ENCODE results near the gene ERVK3-1.

DNA sequence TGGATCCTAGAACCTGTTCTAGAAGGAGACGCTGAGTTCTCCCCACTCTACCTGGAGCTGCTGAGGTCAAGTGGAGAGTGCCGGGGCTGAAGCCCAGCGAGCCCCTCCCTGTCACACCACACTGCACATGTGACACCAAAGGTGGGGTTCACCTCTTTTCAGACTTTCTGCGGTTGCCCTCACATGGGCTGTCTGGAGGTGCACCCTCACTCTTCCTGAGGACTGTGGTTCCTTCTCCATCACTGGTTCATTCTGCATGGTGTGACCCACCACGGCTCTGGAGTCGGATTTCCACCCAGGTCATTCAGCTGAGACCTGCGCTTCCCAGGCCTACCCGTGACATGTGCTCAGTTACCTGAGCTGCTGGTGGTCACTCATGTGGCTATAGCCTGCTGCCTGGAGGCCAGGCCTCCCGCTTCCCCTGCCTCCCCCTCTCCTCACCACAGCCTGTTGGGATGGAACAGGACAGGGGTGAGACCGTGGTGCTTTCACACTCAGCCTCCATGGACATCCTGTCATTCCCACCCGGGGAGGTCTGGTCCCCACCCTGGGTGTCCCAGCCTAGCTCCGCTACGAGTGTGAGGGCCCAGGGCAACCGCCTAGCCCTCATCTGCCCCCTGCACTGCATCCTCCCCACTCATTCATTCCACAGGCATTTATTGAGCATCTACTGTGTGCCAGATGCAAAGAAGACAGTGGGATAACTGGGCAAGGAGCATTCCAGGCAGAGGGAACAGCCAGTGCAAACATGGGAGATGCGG, 48.7 kb downstream of the ERVK3-1 start:
- TF ChIP-seq, protein P1, sequence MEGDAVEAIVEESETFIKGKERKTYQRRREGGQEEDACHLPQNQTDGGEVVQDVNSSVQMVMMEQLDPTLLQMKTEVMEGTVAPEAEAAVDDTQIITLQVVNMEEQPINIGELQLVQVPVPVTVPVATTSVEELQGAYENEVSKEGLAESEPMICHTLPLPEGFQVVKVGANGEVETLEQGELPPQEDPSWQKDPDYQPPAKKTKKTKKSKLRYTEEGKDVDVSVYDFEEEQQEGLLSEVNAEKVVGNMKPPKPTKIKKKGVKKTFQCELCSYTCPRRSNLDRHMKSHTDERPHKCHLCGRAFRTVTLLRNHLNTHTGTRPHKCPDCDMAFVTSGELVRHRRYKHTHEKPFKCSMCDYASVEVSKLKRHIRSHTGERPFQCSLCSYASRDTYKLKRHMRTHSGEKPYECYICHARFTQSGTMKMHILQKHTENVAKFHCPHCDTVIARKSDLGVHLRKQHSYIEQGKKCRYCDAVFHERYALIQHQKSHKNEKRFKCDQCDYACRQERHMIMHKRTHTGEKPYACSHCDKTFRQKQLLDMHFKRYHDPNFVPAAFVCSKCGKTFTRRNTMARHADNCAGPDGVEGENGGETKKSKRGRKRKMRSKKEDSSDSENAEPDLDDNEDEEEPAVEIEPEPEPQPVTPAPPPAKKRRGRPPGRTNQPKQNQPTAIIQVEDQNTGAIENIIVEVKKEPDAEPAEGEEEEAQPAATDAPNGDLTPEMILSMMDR (IDR thresholded peaks at IDR 0.05), result no peak
- no peak for TF ChIP-seq POLR2A (IDR thresholded peaks at IDR 0.05)
